Right cardiac atrium (tissue), 5 donors: Measurements from ENCODE around the gene ZBTB48. TPM values are rescaled to one million over a fixed set of nuclear protein-coding genes. Genes with fewer than 3 reads are reported as not detected.
"Not testable (repeated sequence)": the region's sequence is repeated elsewhere in the genome, so short reads cannot be mapped to it uniquely, and the experiment has no call there.

ENCODE experiments used
- ATAC-seq, 2 donors: fragments of 200-7000 bp; cut with Tn5 transposase; one replicate each; pipeline versions ENCODE4 v1.8.0 to v1.9.1; 2020; ENCODE audit warnings: moderate library complexity in 2 of 2, mild to moderate bottlenecking in 1 of 2
- DNase-seq, 3 donors: peaks; one replicate each; pipeline ENCODE4 v3.0.0-alpha.2; 2020
- H3K27ac ChIP-seq: one replicate; pipeline ENCODE4 v1.5.1; 2013; ENCODE audit warnings: mild to moderate bottlenecking, low read length, control low read depth, moderate library complexity
- H3K27me3 ChIP-seq: one replicate; pipeline ENCODE4 v1.6.1; 2013; ENCODE audit not compliant: control insufficient read depth, insufficient read depth
- H3K4me1 ChIP-seq: one replicate; pipeline ENCODE4 v1.6.1; 2013; ENCODE audit warnings: low read length; ENCODE audit not compliant: control insufficient read depth, insufficient read depth
- H3K4me3 ChIP-seq: one replicate; pipeline ENCODE4 v1.5.1; 2013; ENCODE audit warnings: low read length, control low read depth
- H3K9me3 ChIP-seq: one replicate; pipeline ENCODE4 v1.6.1; 2013; ENCODE audit warnings: low read length; ENCODE audit not compliant: control insufficient read depth
- WGBS: extraction: QIAGEN DNeasy Blood & Tissue Kit; methylation state at CpG from one replicate; pipeline ENCODE4 v1.1.7; 2013; 5-methylcytosine and 5-hydroxymethylcytosine counted together
- intact Hi-C, 4 donors: fragments of 100-400 bp; cut with DNase I; formaldehyde crosslinking; loops; one replicate each; pipeline versions ENCODE4 v1.11.0 to v1.14.0; 2022 to 2023
- polyA plus RNA-seq: library from polyadenylated mRNA; stranded (reverse); fragments of 200-250 nt; gene quantifications from one replicate; pipeline ENCODE4 v1.2.3, GENCODE V29; 2013
- total RNA-seq, 4 donors: library from RNA; stranded (reverse); fragmentation: NEBNext Ultra II Directional; extraction: Animal tissue kit (Norgen Biotek cat#: 25700); gene quantifications; one replicate each; pipeline ENCODE4 v1.2.1, GENCODE V29; 2021
- donor health status: healthy with polysubstance abuse.
- donor health status: DM: no; HTN: yes; CAD: no.
- donor health status: DM: no; HTN: no; CAD: no.
- donor health status: DM: no; HTN: yes; CAD: no; lungs with severe emphysema.
- donor health status: DM: yes; HTN: yes; CAD: no.

ZBTB48 gene
- total and polyA plus RNA-seq, 5 donors = 11.3 to 18.4 (median 14.7) TPM

DNA sequence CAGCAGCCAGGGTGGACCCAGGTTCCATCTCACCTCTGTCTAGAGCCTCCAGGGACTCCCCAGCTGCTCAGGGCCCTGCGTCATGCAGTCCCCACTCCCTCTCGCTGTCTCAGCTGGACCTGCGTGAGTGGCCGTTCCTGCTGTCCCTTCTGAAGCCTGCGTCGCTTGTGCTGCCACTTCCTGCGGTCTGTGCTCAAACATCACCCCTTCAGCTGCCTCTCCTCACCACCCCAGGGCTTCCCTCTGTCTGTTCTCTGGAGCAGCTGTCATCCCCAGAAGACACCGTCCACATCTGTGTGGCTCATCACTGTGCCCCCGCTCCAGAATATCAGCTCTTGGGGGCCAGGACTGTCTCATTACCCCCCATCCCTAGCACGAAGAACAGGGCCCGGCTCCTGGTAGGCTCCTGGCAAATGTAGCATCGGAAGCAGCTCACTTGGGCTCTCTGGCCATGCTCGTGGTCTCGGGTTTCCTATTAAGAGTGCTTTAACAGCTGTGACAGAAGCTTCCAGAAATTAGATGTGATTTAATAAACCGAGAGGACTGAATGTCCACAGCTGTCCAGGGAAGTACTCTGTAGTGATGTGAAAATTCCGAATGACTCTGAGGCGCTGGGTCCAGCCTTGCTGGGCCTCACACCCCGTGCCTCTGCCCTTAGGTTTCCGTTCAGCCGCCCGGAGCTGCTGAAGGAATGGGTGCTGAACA lies 48.2 kb downstream of the ZBTB48 start:
- ATAC-seq (no peak), DNase-seq (peak in 1 of 3 donors; percentile 22)
- H3K4me1 ChIP-seq = peaks cover 2% of the 10 kb centered on the region
- no peak overlapping the region for H3K27ac ChIP-seq
- H3K9me3 ChIP-seq = no peaks in the 10 kb centered on the region
- no peaks in the 10 kb centered on the region for H3K27me3 ChIP-seq
- no peak overlapping the region for H3K4me3 ChIP-seq
- intact Hi-C loops = loop anchor here in 1 of 4 donors (2.0 kb wide), 1 partner anchor 27 kb away; no protein-coding TSS in a partner anchor
- 92% methylated on average over 21 of the region's 21 CpGs for WGBS

DNA sequence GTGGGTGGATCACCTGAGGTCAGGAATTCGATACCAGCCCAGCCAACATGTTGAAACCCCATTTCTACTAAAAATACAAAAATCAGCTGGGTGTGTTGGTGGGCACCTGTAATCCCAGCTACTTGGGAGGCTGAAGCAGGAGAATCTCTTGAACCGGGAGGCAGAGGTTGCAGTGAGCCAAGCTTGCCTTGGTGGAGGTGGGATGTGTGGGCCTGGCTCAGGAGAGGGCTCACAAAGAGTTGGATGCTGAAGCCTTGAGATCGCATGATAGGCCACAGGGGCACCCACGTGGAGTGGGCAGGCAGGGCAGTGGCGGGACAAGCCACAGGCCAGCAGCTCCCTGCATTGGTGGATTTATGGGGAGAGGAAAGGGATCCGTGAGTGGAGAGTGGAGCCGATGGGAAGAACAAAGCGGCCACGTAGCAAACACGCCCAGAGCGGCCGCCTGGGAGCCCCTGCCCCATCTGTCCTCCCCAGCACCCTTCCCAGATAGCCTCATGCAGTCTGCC lies 49.2 kb downstream of the ZBTB48 start:
- Histone ChIP-seq H3K4me3 (no peak overlapping the region), H3K27me3 (no peaks in the 10 kb centered on the region), H3K9me3 (no peaks in the 10 kb centered on the region), H3K4me1 (peaks cover 2% of the 10 kb centered on the region), H3K27ac (no peak overlapping the region)
- ATAC-seq (no peak), DNase-seq (peak in 1 of 3 donors; percentile 39)
- intact Hi-C loops = no loop called here
- 88% methylated on average over 12 of the region's 12 CpGs for WGBS

DNA sequence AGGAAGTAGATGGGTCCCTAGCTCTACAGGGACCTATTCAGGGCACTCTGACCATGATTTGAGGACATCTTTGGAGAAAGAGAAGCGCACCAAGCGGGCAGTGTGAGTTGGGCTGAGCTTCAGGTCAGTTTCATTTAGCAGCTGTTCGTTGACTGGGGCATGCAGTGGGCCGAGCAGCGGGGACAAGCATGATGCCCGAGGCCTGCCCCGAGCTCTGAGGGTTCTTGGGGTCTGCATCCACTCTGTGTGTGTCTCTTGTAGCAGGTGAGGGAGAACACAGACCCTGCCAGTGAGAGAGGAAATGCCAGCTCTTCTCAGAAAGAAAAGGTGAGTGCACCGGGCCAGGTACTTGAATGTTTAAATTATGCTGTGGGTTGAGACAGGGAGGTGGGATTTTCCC lies 50.2 kb downstream of the ZBTB48 start:
- ATAC-seq (no peak), DNase-seq (no peak)
- no peaks in the 10 kb centered on the region for H3K4me1 ChIP-seq
- 93% methylated on average over 8 of the region's 8 CpGs for WGBS
- intact Hi-C loops = loop anchor here in 1 of 4 donors (10.0 kb wide), 1 partner anchor 75 kb away; the partner anchor contains the start of genes NOL9 and TAS1R1
- no peak overlapping the region for H3K4me3 ChIP-seq
- no peak overlapping the region for H3K27ac ChIP-seq
- no peaks in the 10 kb centered on the region for H3K27me3 ChIP-seq
- no peaks in the 10 kb centered on the region for H3K9me3 ChIP-seq

DNA sequence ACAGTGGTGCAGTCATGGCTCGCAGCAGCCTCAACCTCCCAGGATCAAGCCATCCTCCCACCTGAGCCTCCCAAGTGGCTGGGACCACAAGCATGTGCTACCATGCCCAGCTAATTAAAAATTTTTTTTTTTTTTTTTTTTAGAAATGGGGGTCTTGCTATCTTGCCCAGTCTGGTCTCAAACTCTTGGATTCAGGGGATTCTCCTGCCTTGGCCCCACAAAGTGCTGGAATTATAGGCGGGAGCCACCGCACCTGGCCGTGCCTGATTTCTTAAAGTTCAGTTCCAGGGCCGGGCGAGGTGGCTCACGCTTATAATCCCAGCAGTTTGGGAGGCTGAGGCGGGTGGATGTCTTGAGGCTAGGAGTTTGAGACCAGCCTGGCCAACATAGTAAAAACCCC lies 51.3 kb downstream of the ZBTB48 start:
- Histone ChIP-seq H3K27ac (no peak overlapping the region), H3K4me1 (no peaks in the 10 kb centered on the region), H3K4me3 (no peak overlapping the region), H3K9me3 (no peaks in the 10 kb centered on the region), H3K27me3 (no peaks in the 10 kb centered on the region)
- WGBS = 97% methylated on average over 8 of the region's 8 CpGs
- DNase-seq (peak in 2 of 3 donors; percentile 17 to 26), ATAC-seq (no peak)
- intact Hi-C loops = loop anchor here in 1 of 4 donors (10.0 kb wide), 1 partner anchor 76 kb away; the partner anchor contains the start of genes NOL9 and TAS1R1

DNA sequence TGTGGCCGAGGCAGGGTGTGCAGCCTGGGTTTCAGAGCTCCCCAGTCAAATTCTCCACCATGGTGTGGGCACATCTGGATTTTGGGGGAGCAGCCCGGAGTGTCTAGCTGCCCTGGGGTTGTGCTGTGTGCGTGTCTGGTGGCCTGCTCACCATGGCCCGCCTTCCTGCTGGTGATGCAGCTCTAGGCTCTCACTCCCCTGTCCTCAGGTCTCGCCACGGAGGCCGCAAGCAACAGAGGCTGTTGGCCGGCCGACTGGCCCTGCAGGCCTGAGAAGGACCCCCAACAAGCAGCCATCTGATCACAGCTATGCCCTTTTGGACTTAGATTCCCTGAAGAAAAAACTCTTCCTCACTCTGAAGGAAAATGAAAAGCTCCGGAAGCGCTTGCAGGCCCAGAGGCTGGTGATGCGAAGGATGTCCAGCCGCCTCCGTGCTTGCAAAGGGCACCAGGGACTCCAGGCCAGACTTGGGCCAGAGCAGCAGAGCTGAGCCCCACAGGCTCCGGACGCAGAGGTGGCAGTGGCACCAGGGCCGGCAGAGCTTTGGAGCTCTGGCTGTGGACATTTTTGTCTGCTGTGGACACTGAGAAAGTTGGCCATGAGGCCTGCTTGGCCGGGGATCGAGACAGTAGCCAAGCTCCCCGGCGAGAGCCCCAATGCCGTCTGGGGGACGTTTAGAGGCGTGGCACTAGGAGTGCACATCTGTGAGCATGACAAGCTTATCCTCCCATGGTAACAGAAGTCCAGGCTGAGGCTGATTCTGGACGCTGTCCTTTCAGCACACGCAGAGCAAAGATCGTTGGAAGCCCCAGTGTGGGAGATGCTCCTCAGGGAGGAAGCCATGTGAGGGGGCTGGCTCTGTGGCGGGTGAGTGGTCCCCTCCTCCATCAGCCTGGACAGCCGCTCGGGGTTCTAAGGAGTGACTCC lies 53.1 kb downstream of the ZBTB48 start:
- WGBS = 81% methylated on average over 30 of the region's 30 CpGs
- intact Hi-C loops = loop anchor here in 1 of 4 donors (10.0 kb wide), 1 partner anchor 78 kb away; the partner anchor contains the start of genes NOL9 and TAS1R1
- ATAC-seq = no peak

DNA sequence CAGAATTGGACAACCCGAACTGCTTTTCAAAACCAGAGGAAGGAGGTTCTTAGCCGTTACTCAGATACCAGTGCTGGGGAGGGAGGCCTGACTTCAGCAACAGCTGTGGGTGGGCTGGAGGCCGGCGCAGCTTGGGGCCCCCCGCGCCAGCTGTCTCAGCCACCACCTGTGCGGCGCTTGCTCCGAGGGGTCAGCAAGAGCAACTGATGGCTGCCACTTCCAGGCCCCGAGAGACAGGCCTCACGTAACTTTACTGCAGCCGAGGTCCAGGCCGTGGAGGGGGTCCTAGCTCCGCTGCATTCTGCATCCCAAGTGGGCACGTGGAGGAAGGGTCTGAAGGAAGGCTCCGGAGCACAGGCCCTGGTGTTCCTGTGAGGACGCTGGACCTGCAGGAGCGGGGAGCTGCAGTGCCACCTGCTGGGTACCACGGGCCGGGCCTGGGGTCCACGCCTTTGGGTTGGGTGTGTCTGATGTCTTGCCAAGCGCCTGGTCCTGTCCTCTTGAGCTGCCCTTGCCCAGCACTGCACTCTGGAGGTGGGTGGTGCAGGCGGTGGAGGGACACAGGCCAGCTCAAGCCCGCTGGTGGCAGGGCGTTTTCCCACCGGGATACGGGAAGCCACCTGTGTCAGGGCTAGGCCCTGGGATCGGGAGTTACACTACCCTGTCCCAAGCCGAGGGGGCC lies 54.7 kb downstream of the ZBTB48 start:
- Histone ChIP-seq H3K27me3 (no peaks in the 10 kb centered on the region), H3K4me3 (no peak overlapping the region), H3K27ac (no peak overlapping the region), H3K4me1 (no peaks in the 10 kb centered on the region), H3K9me3 (no peaks in the 10 kb centered on the region)
- intact Hi-C loops = loop anchor here in 2 of 4 donors (5.0 to 10.0 kb wide), 2 partner anchors 80 to 82 kb away; partner anchors contain the start of genes NOL9 (in 2 of the 2) and TAS1R1 (in 1 of the 2)
- WGBS = 63% methylated on average over 29 of the region's 29 CpGs
- ATAC-seq (peak; percentile 61), DNase-seq (peak; percentile 57 to 85 (median 84))

More for the DNA sequence above, 53.1 kb downstream of the ZBTB48 start:
- peak in 2 of 3 donors; percentile 37 to 43 for DNase-seq
- H3K9me3 ChIP-seq = no peaks in the 10 kb centered on the region
- no peaks in the 10 kb centered on the region for H3K4me1 ChIP-seq
- no peak overlapping the region for H3K4me3 ChIP-seq
- H3K27ac ChIP-seq = no peak overlapping the region
- no peaks in the 10 kb centered on the region for H3K27me3 ChIP-seq

DNA sequence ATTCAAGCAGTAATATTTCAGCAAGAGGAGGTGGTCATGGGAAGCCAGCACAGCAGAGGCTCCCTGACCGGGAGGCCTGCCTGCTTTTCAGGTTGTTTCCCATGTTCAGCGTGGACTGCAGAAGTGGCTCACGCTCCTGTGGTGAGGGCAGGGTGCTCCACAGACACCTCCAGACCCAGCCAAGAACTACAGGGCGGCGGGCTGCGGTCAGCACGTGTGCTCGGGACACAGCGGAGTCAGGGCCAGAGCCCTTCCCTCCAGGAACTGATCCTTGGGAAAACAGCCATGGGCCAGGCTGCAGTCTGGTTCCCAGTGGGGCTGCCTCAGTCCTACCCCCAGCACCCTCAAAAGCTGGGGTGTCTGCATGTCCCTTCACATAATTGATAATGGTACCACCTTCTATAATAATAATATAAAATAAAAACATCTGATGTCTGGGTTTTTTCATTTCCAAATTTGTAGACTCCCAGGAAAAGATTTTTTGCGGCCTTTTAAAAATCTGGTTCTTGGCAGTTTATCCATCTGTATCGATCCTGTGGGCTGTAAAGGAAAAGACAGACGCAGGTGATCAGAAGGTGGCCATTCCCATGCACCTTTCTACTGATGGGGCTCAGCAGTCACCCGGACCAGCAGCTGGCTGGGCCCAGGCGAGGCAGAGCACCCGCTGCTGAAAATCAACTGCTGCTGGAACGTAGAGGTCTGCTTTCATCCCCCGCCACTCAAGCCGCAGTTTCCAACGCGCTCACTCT lies 55.5 kb downstream of the ZBTB48 start:
- H3K27me3 ChIP-seq = no peaks in the 10 kb centered on the region
- 86% methylated on average over 20 of the region's 20 CpGs for WGBS
- H3K9me3 ChIP-seq = no peaks in the 10 kb centered on the region
- H3K4me1 ChIP-seq = no peaks in the 10 kb centered on the region
- DNase-seq (peak in 1 of 3 donors; percentile 37), ATAC-seq (no peak)
- no peak overlapping the region for H3K27ac ChIP-seq
- intact Hi-C loops = loop anchor here in 2 of 4 donors (5.0 to 10.0 kb wide), 2 partner anchors 81 to 83 kb away; partner anchors contain the start of genes NOL9 (in 2 of the 2) and TAS1R1 (in 1 of the 2)
- no peak overlapping the region for H3K4me3 ChIP-seq

DNA sequence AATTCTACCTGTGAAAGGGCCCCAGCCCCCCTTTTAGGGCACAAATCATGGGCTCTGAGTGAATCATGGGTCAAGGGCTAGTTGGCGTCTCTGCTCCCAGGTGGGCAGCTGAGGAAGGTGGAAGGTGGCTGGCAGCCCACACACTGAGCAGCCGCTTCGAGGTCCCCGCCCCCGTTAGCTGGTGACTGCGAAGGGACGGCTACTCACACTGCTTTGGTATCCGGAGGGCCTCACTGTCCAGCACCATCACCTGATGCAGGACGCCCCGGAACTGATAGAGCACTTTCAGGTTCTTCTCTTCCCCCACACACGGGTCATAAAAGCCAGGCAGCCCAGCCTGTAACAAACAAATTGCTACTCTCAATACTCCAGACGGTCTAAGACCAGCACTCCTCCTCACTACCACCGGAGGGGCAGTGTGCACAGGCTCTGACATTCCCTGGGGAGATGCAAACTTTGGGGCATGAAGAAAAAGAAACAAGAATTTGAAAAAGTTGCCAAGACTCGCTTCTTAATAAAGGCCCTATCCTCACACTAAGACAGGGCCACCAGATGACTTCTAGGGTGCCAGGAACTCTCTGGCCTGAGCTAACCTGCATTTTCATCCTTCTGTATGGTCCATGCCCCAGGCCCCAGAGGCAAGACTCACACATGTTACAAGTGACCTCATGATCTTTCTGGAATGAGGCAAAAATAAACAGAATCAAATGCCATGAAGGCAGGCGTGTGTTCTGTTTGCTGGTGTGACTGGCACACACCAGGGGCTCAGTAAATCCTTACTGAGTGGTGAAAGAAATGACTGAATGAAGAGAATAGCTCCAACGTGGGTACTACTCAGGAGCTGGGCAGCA lies 56.3 kb downstream of the ZBTB48 start:
- 80% methylated on average over 16 of the region's 16 CpGs for WGBS
- intact Hi-C loops = loop anchor here in 2 of 4 donors (5.0 to 10.0 kb wide), 2 partner anchors 81 to 84 kb away; partner anchors contain the start of genes NOL9 (in 2 of the 2) and TAS1R1 (in 1 of the 2)
- H3K4me1 ChIP-seq = no peaks in the 10 kb centered on the region
- no peak overlapping the region for H3K27ac ChIP-seq
- H3K4me3 ChIP-seq = no peak overlapping the region
- no peaks in the 10 kb centered on the region for H3K27me3 ChIP-seq
- no peaks in the 10 kb centered on the region for H3K9me3 ChIP-seq
- no peak for ATAC-seq
- peak in 1 of 3 donors; percentile 55 for DNase-seq

DNA sequence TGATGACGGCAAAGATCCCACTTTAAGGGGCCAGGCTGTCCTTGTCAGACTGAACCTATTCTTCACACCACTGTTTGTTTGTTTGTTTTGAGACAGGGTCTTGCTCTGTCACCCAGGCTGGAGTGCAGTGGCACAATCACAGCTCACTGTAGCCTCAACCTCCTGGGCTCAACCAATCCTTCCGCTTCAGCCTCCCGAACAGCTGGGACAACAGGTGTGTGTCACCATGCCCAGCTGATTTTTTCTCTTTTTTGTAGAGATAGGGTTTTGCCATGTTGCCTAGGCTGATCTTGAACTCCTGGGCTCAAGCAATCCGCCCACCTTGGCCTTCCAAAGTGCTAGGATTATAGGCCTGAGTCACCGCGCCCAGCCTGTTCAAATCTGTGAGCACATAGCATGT lies 57.0 kb downstream of the ZBTB48 start:
- not testable (repeated sequence) for H3K27ac ChIP-seq, H3K4me3 ChIP-seq, ATAC-seq, H3K4me1 ChIP-seq, H3K9me3 ChIP-seq, H3K27me3 ChIP-seq
- WGBS = 85% methylated on average over 6 of the region's 6 CpGs
- peak in 1 of 3 donors; percentile 11 for DNase-seq
- intact Hi-C loops = loop anchor here in 2 of 4 donors (5.0 to 10.0 kb wide), 2 partner anchors 82 to 84 kb away; partner anchors contain the start of genes NOL9 (in 2 of the 2) and TAS1R1 (in 1 of the 2)
